Panc1 (cell line): ENCODE results near the gene IL21R. TPM values are rescaled to one million over a fixed set of nuclear protein-coding genes. Genes with fewer than 3 reads are reported as not detected.

Experiments
- ATAC-seq: fragments of 200-7000 bp; cut with Tn5 transposase; 2 replicates; pipeline ENCODE4 v1.9.1; 2020; ENCODE audit warnings: mild to moderate bottlenecking, moderate library complexity
- BruUV-seq: library from RNA; stranded (reverse); fragments of 400-500 nt; replicated peaks from 2 replicates; lab custom pipeline; 2021; lab: Mats Ljungman, UMichigan
- CTCF ChIA-PET: fragments of 300-600 bp; sonication (Branson Sonifier 250); formaldehyde crosslinking; loops from one replicate; lab custom pipeline; 2022; ENCODE audit warnings: antibody characterized with exemption; lab: Charles Lee
- POLR2A ChIA-PET: fragments of 300-600 bp; sonication (Branson Sonifier 250); formaldehyde crosslinking; loops from one replicate; lab custom pipeline; 2022; ENCODE audit warnings: antibody characterized with exemption; lab: Charles Lee
- DNase-seq: peaks from one replicate; pipeline ENCODE4 v3.0.0-alpha.2; 2010; ENCODE audit warnings: low read depth, low spot score
- H3K27ac ChIP-seq: 2 replicates; pipeline ENCODE4 v1.5.1; 2011; ENCODE audit warnings: mild to moderate bottlenecking, low read length, inconsistent platforms
- H3K27me3 ChIP-seq: fragments of 200-500 bp; sonication (Bioruptor generic); 2 replicates; pipeline ENCODE4 v1.6.0; 2014; ENCODE audit warnings: low read length, inconsistent platforms; ENCODE audit not compliant: control insufficient read depth, insufficient read depth
- H3K36me3 ChIP-seq: fragments of 200-500 bp; sonication (Bioruptor generic); 2 replicates; pipeline ENCODE4 v1.5.1; 2014; ENCODE audit warnings: inconsistent platforms, mild to moderate bottlenecking, low read length, moderate library complexity; ENCODE audit not compliant: control insufficient read depth, insufficient read depth
- H3K4me1 ChIP-seq: 2 replicates; pipeline ENCODE4 v1.5.1; 2011; ENCODE audit warnings: inconsistent platforms, mild to moderate bottlenecking, low read length, moderate library complexity; ENCODE audit not compliant: control insufficient read depth, insufficient read depth
- H3K4me3 ChIP-seq, 2 experiments: 2 replicates each; pipeline ENCODE4 v1.5.1; 2011 to 2012; ENCODE audit warnings: low read depth in 2 of 2, low read length in 2 of 2, mild to moderate bottlenecking in 2 of 2, inconsistent platforms in 1 of 2, moderate library complexity in 1 of 2
- H3K9me3 ChIP-seq: fragments of 200-500 bp; sonication (Bioruptor generic); 2 replicates; pipeline ENCODE4 v1.5.1; 2014; ENCODE audit warnings: low read depth, mild to moderate bottlenecking, inconsistent platforms, low read length, moderate library complexity; ENCODE audit not compliant: control insufficient read depth, insufficient read depth
- CTCF ChIP-seq: fragments of 450-650 bp; IDR thresholded peaks from 2 replicates; pipeline ENCODE4 v1.5.1; 2017; ENCODE audit warnings: mild to moderate bottlenecking
- POLR2AphosphoS5 ChIP-seq: IDR thresholded peaks from 2 replicates; pipeline ENCODE4 v1.6.1; 2012; ENCODE audit warnings: mild to moderate bottlenecking, low read depth, low read length, moderate library complexity
- REST ChIP-seq, 2 experiments: IDR thresholded peaks; 2 replicates each; pipeline ENCODE4 v1.6.1; 2011 to 2012; ENCODE audit warnings: low read depth in 2 of 2, control low read depth in 1 of 2, low read length in 1 of 2, mild to moderate bottlenecking in 1 of 2, moderate library complexity in 1 of 2; ENCODE audit not compliant: insufficient read depth in 1 of 2
- SIN3A ChIP-seq: IDR thresholded peaks from 2 replicates; pipeline ENCODE4 v1.6.1; 2012; ENCODE audit warnings: low read depth, mild to moderate bottlenecking, low read length, moderate library complexity, borderline replicate concordance; ENCODE audit not compliant: insufficient read depth
- TCF7L2 ChIP-seq: IDR thresholded peaks from 2 replicates; pipeline ENCODE4 v1.6.1; 2011; ENCODE audit warnings: mild to moderate bottlenecking, low read depth, low read length, inconsistent platforms
- in situ Hi-C: cut with HindIII; loops from 2 replicates; pipeline ENCODE4 v1.10.0; 2016; ENCODE audit warnings: low sequenced_read_pairs, low pct_unique_long_range_greater_than_20kb
- intact Hi-C: fragments of 100-400 bp; cut with micrococcal nuclease; formaldehyde crosslinking; loops from one replicate; pipeline ENCODE4 v1.10.0; 2022; ENCODE audit not compliant: unreplicated experiment
- total RNA-seq: library from RNA; stranded (reverse); gene quantifications from one replicate; pipeline ENCODE4 v1.2.1, GENCODE V29; 2021; ENCODE audit not compliant: unreplicated experiment

The IL21R gene
- total RNA-seq, 1 experiment from 2014 or later = 0.10 TPM

- Histone ChIP-seq H3K9me3 (0 out of 2 replicates have a peak, but pooled peaks cover 4% of the 10 kb centered on the region), H3K4me3 (no peak overlapping the region), H3K36me3 (no peaks in the 10 kb centered on the region), H3K4me1 (no peaks in the 10 kb centered on the region), H3K27me3 (peaks cover 15% of the 10 kb centered on the region), H3K27ac (no peak overlapping the region)
- POLR2A ChIA-PET = no interaction called here
- intact Hi-C loops (no loop called here), in situ Hi-C loops (no loop called here)
- BruUV-seq = no TSS peak
- CTCF ChIA-PET = interaction anchor here (0.6 kb wide), 1 partner anchor 185 kb away, joined by 5 read pairs; no protein-coding TSS in a partner anchor
- TF ChIP-seq TCF7L2 (no peak), CTCF (no peak), POLR2AphosphoS5 (no peak), REST (IDR thresholded peaks at IDR 0.05; ENCODE audit: insufficient read depth in 1 of 2, low read depth in 2 of 2, low read length in 1 of 2) (no peak), SIN3A (no peak)
- DNase-seq = no peak
- ATAC-seq = no peak
Observed at GRCh38 chr16:27386674-27387073, 15.3 kb upstream of the IL21R start.

GRCh38 chr16:27387724-27388123, 14.2 kb upstream of the IL21R start:
- ChIA-PET POLR2A (no interaction called here), CTCF (no interaction called here)

More at GRCh38 chr16:27387724-27388123, 14.2 kb upstream of the IL21R start:
- Histone ChIP-seq H3K9me3 (peaks cover 6% of the 10 kb centered on the region; the same call in 1 of the 2 replicates), H3K4me3 (no peak overlapping the region), H3K27ac (no peak overlapping the region), H3K27me3 (peaks cover 19% of the 10 kb centered on the region), H3K36me3 (no peaks in the 10 kb centered on the region), H3K4me1 (no peaks in the 10 kb centered on the region)
- TF ChIP-seq SIN3A (no peak), CTCF (no peak), POLR2AphosphoS5 (no peak), REST (IDR thresholded peaks at IDR 0.05; ENCODE audit: insufficient read depth in 1 of 2, low read depth in 2 of 2, low read length in 1 of 2) (no peak), TCF7L2 (no peak)
- no peak for DNase-seq
- intact Hi-C loops (no loop called here), in situ Hi-C loops (no loop called here)
- ATAC-seq = no peak
- BruUV-seq = no TSS peak
